GM19463 (cell line): ENCODE data around the gene NPAS3.

Source experiments
- ATAC-seq: cut with Tn5 transposase; IDR thresholded peaks from one replicate; pipeline ENCODE4 v1.9.1; 2021; ENCODE audit warnings: mild to moderate bottlenecking, moderate library complexity; ENCODE audit not compliant: unreplicated experiment

NPAS3 gene

GRCh38 chr14:33504246-33505099 lies 565.8 kb downstream of the NPAS3 start:
- no peak for ATAC-seq

- ATAC-seq: no peak
Measured at GRCh38 chr14:33505266-33505962, 566.7 kb downstream of the NPAS3 start.

DNA sequence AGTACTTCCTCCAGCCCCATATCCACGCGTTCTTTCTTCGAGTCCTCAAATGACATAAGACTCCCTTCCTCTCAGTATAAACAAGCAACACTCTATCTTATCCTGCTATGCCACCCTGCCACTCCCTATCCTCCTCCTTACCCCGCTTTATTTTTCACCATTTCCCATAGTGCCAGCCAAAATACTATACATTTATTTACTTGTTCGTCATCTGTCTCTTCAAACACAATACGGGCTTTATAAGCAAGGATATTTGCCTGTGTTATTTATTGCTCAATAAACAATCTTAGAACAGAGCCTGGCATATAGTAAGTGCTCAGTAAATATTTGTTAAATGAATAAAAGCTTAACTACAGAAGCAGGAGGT lies 567.3 kb downstream of the NPAS3 start:
- no peak for ATAC-seq

GRCh38 chr14:33508126-33509062 lies 569.7 kb downstream of the NPAS3 start:
- no peak for ATAC-seq

DNA sequence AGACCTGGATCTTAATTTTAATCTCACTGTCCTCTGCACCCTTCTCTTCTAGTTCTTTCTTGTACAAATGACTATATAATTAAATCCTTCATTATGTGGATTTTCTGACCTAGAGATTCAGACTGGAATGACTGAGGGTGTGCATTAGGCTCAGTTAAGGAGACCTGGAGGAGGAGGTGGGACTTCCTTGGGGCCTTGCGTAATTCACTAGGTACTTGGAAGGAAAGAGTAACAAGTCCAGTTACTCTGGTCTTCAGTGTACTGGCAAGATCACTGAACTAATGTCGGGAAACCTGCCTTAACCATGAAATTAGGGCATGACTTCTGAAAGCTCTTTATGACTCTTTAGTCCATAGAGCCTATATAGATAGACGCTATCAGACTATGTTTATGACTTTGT lies 570.8 kb downstream of the NPAS3 start:
- no peak for ATAC-seq

DNA sequence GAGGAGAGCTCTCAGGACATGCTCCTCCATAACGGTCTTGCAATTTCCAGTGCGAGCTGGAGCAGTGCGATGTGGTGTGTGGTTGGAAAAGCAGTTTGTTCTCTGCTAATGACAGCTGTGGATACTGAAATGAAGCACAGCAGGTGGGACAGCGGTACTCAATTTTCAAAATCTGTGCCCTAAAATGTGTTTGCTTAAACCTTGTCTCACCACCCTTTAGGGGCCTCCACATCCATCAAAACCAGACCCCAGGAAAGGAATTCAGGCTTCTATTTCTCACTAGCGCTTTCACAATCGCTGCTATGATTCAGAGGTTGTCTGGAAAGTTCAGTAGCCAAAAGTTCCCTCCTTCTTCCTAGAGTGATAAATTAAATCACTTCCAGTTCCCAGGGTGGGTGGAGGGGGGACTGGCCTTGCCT lies 571.4 kb downstream of the NPAS3 start:
- ATAC-seq: no peak

DNA sequence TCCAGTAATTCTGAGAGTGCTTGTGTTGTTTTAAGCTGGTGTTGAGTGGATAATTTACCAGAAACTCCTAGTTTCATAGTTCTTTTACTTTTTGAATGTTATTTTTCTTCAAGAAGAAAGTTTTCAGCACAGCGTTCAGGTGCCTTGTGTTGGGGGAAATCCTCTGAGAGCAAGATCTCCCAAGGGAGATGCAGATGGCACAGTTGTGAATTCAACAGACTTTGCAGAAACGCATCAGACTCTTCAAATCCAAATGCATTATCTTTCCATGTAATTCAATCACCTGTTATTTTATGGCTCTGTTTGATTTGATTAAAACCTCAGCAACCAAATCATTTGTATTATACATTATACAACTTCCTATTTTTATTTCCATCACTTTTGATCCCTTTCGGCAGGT lies 572.3 kb downstream of the NPAS3 start:
- peak; percentile 44 for ATAC-seq

DNA sequence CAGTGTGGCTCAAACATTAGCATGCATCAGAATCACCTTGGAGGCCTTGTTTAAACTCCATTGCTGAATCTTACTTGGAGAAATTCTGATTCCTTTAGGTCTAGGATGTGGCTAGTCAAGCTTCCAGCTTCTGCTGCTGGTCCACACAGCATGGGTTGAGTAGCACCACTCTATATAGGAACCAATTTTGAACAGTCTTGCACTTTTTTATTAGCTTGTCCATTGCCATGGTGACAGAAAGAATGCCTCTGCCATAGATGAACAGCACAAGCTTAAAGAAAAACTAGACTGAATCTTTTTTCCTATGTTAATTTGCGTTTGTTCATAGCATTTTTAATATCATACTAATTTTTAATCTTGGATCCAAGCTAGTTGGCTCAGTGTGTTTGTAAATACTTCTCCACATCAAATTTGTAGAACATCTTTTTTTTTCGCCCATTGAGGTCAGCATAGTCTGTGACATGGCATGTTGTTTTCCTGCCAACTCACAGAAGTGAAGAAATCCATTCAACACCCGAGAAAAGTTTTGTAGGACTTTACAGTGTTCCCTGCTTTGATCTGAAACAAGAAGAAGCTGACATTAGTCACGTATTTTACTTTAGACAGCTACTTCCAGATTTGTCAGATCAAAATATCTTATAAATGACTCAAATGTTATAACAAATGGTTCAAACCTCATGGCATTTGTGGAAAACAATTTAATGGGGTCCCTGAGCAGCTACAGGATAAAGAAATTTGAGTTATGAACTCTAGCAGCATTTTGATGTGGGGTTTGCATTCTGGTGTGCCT lies 573.4 kb downstream of the NPAS3 start:
- ATAC-seq: no peak

- ATAC-seq: no peak
Measured at GRCh38 chr14:33515441-33515840, 576.8 kb downstream of the NPAS3 start.

- ATAC-seq: no peak
Measured at GRCh38 chr14:33515899-33516298, 577.2 kb downstream of the NPAS3 start.

GRCh38 chr14:33516898-33517436 lies 578.3 kb downstream of the NPAS3 start:
- peak; percentile 44 for ATAC-seq

DNA sequence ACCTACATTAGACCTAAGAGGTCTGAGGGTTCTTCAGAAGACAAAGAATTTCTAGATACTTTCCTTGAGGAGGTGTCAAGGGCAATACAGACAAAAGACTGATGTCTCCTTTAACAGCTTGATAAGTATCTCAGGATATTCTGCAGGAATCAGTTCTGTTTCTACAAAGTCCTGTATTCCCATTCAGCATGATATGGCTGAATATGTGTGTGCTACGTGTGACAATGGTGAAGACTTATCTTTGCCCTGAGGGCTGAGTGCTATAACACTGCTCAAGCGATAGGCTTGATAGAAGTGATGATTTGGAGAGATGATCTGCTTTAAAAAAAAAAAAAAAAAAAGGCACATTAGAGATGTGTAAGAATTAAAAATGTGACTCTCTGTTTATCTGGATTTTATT lies 582.5 kb downstream of the NPAS3 start:
- ATAC-seq: no peak

DNA sequence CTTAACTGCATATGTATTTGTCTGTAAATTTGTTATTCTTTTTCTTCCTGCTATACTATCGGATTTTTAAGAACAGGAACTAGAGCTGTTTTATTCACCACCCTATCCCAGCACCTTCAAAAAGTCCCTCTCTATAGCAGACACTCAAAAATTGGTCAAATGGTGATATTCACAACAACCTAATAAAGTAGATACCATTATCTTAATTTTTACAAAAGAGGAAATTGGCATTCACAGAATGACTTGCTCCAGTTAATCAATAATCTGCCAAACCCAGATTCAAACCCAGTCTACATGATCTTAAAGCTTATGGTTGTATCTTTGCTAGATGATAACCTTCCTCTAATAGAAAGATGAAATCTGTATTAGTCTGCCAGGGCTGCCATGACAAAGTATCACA lies 585.6 kb downstream of the NPAS3 start:
- ATAC-seq: peak; percentile 78

DNA sequence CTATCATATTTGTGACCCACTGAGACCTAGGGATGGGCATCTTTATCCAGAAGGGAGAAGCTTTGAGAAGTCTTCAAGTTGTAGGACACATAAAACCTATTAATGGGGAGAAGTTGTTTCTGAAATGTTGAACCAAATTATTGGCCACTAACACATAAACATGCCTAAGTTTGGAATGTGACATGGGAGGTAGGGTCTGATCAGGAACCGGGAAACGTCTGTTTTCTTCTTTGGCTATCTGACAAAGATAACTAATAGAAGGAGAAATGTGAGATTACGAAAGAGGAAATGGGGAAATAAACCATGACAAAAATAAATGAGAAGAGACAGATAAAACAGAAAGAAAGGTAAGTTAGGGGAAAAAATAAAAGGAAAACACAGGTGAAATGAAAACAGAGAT lies 586.9 kb downstream of the NPAS3 start:
- no peak for ATAC-seq

GRCh38 chr14:33527023-33527634 lies 588.5 kb downstream of the NPAS3 start:
- ATAC-seq: no peak

- ATAC-seq: no peak
Measured at GRCh38 chr14:33528655-33529054, 590.0 kb downstream of the NPAS3 start.

DNA sequence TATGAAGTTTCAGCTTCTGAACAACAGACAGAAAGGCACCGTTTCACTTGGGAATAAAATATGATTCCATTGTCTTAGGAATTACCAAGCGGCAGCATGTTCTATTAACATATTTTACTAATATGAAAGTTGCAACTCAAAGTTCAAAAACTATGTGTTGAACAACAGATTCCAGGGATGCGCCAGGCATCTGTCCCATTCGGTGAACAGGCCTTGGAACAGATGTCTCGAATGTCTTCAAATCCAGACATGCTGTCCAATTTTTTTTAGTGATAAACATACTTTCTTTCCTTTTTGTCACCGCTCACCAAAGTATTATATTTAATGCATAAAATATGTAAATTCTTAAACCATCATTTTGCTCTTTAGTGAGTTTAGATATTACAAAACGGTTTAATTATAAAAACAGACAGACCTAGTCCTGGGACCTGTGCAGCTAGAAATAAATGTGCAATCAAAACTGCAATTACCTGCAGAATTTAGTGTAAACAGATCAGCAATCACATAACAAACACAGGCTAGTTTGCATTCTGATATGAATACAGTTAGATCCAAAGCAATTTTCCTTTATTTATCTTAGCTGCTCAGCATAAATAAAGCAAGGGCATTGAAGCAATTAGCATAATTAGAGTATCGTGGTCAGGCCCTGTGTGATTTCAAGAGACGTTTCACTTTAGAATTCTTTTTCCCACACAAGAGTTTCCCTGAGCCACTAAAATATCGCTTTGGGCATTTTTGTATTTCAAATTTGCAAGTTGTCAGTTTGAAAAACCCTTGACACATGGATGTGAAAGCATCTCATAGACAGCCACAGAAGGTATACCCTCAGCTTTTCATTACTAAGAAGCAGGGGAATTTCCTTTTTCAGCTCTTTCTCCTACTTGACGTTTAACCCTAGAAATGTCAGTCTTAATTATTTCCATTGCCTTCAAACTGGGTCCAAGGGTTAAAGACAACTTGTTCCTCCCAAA lies 591.4 kb downstream of the NPAS3 start:
- ATAC-seq: peak; percentile 77

- no peak for ATAC-seq
Measured at GRCh38 chr14:33532553-33532952, 593.9 kb downstream of the NPAS3 start.

DNA sequence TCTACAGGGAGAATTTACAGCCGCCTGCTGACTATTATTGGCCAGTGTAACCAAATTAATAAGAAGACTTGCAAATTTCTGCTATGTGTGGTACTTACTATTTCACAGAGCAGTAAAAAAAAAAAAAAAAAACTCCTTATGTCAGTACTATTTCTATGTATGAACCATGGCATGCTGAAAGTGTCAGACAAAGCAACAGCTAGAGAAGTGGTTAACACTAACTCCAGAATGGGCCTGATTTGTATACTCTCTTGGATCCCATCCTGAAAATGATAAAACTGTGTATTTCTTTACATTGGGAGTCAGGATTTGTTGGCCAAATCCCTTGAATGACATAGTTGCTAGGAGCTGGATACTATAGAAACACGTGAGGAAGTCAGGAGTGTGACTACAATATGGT lies 595.4 kb downstream of the NPAS3 start:
- ATAC-seq: no peak
